ENCODE data around the gene FANCC.

The FANCC gene

DNA sequence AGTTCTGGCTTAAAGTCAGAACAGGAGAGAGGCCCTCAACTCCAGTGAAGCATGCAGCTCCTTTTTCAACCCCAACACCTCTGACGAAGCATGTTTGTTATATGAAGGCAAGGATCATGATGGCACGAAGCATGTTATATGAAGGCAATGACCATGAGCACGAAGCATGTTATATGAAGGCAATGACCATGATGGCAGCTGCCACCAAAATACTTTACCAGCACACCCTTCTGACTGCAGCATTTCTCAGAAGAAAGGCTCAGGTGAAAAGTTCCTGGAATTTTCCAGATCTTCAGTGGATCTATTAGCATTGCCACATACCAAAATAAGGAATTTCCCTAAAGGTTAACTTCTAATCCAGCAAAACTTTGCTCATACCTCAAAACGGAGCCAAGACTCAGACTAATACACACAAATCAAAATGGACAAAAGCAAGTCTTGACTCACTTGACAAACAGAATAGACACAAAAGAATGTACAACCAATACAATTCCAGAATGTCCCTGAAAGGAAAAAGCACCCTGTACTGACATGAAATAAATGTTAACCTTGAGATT is 217.4 kb downstream of the FANCC start:
- no peak for DNase-seq (ENCODE audit: low spot score)

DNA sequence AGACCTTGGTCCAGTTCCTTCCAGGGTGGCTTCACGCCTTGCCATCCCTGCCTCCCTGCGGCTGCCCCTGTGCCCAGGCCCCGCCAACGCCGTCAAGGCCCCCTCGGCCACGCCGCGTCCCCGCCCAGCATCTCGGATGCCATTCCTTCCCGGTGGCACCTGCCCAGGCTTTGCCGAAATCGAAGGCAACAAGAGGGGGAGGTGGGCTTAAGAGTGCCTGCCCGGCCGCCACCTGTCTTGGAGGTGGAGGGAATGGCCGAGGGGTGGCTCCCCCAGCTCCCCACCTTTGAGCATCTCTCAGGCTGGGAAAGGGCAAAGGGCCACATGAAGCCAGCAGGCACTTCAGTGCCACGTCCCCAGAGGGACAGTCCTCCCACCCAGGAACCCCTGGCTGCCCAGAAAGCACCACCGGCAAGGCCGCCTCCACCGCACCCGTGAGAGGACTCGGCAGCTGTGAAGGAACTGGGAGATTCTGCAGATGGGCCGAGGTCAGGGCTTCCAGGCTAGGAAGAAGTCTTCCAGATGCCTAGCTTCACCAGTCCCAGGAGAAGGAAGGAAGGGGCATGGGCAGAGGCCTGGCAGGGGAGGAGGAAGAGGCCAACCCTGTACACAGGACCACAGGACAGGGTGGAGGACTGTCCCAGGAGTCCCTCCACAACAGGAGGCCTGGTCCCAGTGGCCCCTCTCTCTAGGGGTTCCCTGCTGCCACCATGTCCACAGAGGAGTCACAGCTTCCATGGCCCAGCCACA is 218.0 kb downstream of the FANCC start:
- no peak for DNase-seq (ENCODE audit: low spot score)

DNA sequence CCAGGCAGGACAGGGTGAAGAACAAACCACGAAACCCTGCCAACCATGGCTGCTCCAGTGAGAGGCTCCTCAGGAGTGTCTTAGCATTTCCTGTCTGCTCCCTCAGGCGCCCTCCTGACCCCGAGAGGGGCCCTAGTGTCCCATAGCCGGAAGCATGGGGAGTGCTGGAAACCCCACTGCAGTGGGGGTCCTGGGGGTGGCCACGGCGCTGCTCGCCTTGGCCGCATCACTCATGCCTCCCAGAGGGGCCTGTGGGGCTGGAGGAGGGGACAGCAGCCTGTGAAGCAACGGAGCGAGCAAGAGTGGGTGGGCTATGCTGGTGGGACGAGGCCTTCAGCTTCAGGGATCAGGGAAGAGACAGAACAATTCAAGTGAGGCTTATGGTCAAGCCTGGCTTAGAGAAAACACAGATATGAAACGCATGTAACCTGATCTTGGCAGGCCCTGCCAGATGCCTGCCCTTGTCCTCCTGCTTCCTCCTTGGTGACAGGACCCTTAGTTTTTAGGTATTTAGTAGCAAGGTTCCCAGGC is 219.1 kb downstream of the FANCC start:
- no peak for DNase-seq (ENCODE audit: low spot score)

DNA sequence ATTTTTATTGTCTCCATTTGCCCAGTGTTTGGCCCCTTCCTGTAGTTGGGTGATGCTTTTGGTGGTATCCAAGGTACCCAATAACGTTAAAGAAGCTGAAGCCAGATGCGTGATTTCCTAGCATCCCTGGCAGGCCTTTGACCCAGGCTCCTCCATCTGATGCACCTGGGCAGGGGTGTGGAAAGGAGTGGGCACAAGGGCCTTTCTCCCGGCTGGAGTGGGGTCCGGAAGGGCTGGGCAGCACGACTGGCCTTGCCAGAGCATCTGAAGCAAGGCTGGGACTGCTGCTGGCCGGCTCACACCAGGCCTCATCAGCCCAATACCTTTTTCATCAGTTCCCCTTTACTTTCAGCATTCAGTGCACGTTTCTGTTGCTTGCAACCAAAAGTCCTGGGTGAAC is 220.2 kb downstream of the FANCC start:
- DNase-seq (ENCODE audit: low spot score): no peak

DNA sequence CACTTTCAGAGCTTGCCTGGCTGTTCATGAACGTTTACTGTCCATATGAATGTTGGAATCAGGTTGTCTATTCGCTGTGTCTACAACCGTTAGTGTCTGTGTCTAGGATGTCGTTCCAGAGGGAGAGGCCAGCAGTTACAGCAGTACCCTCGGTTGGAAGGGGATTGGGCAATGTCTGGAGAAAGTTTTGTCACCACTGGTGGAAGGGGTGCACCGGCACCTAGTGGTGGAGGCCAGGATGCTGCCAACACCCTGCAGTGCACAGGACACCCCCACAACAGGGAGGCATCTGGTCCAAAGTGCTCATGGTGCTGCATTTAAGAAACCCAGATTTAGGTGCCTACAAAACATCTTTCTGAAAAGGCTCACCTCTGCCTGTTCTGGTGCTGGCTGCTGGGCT is 220.7 kb downstream of the FANCC start:
- no peak for DNase-seq (ENCODE audit: low spot score)

DNA sequence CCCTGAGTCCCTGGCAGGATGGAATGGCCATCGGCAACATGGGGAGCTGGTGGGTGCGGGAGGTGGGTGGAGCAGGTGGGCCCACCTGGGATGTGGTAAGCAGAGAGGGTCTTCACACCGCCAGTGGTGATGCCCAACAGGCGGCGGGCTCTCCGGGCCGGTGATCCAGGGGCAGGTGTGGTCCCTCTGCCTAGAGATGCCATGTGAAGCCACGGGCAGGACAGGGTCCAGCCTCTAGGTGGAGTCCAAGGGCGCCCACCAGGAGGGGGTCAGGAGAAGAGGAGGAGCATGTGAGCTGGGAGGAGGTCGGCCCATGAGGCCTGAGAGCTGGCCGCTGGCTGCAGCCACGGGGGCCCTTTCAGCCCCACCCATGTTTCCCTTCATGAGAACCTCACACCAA is 221.1 kb downstream of the FANCC start:
- no peak for DNase-seq (ENCODE audit: low spot score)

DNA sequence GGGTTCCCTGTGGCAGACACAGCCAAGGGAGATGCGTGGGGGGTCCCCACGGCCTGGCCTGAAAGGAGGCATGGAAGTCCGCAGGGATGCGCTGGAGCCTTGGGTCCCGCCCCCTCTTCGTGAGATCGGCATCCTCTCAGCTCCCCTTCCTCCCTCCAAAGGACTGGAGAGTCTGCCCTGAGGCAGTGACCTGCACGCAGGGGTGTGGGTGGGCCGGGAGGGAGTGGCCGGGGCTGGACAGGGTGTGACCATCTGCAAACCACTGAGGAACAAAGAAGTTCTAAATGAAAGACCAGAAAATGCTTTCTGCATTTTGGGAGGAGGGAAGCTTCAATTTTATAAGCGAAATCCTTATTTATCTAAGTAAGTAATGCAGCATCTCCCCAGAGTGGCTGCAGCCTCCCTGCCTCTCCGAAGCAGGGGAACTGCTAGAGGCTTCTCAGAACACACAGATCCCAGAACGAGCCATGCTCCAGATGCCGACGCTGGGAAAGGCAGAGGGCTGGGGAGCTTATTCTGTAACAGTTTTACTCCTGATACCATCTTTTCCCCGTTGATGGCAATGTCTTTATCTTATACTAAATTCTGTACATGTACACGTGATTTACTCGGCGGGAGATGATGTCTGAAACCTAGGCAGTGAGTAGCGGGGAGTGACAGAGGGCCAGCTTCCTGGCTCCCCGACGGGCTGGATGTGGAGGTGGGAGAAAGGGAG is 221.7 kb downstream of the FANCC start:
- DNase-seq (ENCODE audit: low spot score): no peak

DNA sequence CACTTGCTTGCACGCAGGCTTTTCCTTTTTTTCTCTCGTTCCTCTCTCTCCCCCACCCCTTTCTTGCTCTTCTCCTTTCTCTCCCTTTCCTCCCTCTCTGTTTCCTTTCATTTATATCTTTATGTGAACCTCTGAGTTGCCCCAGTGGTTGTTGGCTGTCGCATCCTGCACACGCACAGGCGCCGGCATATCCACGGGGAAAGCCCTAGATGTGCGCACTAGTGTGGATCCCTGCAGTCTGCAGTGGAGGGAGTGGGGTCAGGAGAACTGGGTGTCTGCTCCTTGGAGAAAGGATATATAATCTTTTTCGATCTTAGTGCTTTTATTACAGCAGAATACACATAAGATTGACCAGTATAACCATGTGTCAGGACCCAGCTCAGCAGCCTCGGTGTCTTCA is 223.5 kb downstream of the FANCC start:
- DNase-seq (ENCODE audit: low spot score): no peak

DNA sequence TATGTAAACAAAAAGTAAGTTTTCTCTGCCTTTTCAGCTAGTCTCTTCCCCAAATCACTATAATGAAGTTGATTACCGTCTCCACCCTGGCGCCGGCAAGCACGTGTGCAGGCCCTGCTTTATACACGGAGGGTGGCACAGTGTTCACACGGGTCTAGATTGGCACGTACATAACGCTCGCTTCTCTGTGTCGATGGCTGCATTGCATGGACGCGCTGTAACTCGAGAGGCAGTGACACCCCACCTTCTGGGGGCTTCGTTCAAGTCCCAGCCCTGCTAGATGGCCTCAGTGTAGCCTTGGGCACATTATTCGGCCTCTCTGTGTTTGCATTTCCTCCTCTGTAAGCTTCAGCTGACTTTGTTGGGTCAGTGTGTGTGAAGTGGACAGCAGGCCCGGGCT is 223.9 kb downstream of the FANCC start:
- no peak for DNase-seq (ENCODE audit: low spot score)

DNA sequence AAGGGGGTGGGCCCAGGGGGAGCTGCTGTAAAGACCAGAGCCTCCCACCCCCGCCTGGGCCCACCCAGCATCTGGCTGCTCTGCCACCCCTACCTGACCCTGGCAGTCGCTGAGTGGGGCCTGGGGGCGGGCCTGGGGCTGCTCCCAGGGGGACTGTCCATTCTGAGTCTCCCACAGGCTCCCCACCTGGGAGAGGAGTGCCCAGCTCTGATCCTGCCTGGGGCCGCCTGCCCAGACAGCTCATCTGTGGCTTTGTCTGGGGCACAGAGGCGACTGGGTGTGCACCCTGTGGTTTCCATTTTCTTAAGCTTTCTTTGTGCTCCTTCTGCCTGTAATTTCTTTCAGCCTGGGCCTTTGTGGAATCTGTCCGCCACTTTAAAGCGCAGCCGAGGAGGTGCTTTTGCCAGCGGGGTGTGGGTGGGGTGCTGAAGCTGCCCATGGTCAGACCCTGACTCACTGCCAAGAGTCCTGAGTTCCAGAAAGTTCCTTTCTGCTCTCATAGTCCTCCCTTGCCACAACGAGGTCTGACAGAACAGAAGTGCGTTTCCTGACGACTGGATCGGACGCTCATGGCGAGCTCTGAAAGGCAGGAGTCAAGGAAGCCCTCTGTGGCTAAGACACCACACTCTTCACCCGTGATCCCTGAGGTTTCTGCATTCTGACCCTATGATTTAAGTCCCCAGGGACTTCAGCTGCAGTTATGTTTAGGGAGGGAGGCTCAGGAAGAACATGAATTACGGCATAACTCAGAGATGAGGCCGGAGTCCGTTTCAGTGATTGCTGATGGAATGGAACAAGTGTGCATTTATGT is 225.0 kb downstream of the FANCC start:
- no peak for DNase-seq (ENCODE audit: low spot score)

DNA sequence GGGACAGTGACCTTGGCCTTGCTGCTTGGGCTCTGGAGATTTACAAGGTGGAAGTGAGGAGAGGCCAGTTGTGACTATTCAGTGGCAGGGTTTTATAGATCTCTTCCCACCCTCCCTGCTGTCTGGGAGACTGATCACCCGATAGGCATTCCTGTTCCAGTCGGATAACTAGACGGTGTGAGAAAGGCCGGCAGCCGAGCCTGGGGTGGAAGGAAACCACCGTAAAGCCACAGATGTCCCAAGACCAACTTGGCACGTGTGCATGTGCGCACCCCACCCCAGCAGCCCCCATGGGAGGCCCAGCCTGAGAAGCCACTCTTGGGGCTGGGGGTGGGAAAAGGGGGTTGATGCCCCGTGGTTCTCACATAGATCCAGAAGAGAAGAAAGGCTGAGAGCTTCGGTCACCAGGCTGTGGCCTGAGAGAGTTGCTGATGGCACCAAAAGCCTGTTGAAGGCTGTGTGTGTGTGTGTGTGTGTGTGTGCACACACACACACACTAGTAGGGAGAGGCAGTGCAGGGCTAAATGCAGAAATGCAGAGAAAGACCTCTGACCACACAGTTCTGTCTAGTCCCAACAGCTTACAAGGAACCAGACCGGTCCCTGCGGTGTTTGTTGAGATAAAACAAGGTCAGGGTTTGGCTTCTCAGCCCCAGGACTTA is 225.8 kb downstream of the FANCC start:
- DNase-seq (ENCODE audit: low spot score): no peak

DNA sequence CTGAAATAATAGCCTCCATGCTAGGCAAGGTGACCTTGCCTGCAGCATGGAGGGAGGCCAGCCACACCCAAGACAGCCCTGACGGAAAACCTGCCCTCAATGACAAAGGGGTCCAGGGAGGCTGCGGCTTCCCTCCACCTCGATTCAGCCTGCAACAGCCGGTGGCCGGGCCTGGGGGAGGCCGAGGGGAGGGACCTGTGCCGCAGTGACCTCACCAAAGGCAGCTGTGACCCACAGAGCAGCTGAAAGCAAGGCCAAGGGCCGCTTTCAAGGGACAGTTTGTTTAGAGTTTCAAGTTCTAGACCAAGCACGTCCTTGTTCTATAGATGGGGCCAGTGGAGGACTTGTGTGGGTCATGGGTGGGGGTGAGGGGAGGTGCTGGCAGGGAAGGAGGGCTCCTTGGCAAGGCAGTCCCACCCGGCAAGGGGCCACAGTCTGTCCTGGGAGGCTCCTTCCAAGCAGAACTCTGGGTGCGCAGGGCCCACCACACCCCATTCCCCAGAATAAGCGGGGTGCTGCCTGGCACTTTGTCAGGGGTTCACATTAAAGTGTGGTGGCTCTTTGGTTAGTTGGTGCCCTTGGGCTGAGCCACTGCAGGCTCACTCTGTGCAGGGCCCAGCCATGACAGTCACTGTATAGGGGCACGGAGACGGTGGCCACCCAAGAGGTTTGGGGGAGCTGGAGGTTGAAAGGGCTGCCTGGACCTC is 226.5 kb downstream of the FANCC start:
- DNase-seq (ENCODE audit: low spot score): no peak

DNA sequence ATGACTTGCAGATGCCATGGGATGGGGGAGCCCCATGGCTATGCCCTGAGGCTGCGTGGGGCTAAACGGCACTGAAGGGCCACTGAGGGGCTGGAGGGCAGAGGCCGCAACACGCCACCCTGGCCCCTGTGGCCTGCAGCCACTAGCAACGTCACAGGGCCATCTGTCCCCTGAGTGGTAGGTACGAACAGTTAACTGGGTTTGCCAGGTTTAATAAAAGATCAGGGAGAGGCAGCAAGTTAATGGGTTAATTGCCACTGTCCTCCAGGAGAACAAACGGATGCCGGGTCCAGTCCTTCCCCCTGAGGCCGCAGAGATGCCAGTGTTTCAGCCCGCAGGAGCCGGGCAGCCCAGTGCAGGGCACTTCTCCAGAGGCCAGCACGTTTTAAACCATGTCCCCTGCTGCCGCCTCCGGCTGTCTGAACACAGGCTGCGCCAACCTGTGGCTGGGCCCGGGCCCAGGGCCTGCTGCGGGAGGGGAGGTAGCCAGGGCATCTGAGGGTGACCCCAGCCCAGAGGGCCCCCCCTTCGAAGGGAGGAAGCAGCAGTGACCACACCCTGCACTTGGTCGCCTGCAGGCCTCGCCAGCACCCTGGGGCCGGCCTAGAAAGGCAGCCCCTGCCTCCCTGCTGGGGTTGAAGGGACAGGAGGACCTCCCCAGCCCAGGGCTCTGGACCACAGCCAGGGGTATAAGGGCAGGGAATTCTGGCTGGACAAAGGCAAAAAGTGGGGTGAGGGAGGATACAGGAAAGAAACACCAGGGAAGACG is 227.3 kb downstream of the FANCC start:
- no peak for DNase-seq (ENCODE audit: low spot score)

DNA sequence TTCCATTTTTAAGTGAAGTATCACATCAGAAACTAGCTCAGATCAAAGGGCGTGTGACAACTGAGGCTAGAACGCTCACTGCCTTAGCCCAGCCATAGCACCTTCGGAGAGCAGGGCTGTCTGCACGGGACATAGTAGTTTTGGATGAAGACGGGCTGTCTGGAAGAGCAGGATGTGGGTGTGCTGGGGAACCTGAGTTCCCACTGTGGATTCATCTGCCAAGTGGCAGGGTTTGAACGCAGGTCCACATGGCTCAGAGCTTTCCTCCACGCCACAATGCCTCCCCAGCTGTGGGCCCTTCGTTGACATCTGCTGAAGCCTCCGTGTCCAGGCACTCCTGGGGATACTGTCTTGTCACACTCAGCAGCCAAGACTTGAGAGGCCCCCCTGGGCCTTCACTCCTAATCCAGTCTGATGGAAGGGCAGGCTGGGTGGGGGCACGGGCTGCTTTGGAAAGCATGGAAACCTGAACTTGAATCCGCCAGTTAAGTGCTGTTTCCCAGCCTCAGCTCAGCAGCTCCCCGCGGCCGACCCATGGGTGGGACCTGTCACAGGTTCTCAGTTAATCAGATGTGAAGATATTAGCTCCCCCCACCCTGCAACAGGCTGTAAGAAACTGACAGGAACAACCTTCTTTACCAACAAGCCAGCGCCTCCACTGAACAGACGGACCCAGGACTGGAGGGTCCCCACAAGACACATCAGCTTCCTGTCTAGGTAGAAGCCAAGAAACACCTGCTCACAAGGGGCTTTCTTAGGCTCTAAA is 228.1 kb downstream of the FANCC start:
- no peak for DNase-seq (ENCODE audit: low spot score)

DNA sequence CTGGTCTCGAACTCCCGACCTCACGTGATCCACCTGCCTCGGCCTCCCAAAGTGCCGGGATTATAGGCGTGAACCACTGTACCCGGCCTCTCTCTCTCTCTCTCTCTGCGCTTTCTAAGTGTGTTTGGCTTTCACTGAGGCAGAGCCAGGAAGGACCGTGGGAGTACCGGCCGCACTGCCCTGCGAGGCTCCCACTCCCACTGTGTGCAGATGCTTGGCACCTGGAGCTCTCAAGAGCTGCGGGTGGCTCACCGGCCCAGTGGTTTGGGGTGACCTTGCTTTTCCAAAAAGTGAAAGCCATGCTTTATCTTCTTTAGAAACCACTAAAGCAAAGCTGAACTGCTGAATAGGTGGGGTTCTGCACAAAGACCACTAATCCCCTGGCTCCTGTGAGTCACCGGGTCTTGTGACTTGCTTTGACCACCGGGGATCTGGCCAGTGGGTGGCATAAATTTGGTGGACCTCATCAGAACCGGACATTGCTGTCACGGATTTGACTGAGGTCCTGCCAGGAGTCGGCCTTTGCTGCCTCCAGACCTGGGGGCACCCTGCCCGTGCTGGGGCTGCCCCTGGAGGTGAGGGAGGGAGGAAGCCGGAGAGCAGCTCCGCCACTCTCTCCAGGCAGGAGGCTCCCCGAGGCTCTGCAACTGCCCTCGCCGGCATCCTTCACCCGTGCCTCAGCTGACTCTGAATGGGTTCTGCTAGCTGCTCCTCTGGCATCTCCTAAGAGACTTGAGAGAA is 228.9 kb downstream of the FANCC start:
- DNase-seq (ENCODE audit: low spot score): no peak

DNA sequence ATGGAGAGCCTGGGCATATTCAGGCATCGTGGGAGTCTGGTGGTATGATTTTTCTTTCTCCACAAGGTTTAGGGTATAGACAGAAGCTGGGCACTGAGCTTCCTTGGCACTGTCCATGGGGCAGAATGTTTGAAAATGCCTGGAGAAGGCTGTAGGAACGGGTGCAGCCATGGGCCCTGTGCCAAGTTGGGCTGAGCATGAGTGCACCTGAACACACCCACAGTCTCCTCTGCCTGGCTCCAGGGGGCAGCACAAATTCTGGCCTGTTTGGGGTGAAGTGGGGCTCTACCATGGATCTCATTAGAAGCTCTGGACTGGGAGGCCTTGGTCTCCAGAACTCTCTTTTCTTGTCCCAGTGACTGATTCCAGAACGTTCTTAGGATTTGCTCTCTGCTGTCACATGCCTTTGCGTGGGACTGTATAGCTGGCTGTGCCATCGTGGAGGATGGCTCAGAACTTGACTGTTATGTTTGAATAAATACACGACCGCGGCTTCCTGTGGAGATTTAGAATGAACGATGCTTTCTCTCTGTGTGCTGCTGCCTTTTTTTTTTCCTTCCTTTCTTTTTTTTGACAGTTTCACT is 229.8 kb downstream of the FANCC start:
- DNase-seq (ENCODE audit: low spot score): no peak

DNA sequence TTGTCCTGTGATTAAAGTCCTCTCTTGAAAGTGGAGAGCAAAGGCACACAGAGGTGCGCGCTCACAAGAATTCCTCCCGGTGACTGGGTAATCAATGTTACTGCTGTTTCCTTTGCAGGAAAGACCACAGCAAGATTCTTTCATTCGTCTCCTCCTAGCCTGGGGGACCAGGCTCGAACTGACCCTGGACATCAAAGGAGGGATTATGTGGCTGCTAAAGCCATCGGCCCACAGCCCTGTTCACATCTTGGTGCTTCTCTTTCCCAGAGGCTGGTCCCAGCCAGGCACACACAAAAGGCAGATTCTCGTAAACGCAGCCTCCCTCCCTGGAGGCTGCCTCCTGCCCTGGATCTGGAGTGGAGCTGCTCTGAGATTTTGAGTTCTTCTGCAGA is 230.9 kb downstream of the FANCC start:
- DNase-seq (ENCODE audit: low spot score): no peak

DNA sequence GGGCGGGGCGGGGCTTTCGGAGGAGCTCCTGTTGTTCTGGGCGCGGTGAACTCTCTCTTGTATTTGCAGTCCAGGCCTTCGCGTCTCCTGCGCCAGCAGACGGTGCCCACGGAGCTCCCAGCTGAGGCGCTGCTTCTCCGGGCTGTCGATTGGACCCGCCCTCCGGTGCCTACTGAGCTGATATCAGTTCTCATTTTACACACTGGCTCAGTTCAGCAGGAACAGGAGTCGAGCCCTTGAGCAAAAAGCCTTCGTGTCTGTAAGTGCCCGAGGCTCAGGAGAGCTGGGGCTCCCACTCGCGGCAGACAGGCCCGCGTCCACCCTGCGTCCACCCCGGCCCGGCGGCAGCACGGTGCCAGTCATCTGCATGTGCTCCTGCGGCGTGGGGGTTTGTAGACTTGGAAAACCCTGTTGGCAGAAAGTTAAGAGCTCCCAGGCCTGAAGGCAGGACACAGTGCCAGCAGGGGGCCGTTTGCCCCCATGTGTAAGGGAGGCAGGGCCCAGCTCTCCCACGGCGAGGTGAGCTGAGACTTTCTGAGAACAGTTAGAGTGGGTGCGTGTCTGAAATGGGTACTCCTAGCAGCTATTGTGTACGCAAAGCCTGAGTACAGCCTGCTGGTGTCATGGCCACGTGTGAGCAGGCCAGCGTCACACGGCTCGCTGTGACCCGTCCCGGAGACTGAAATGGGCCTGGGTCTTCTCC is 231.5 kb downstream of the FANCC start:
- no peak for DNase-seq (ENCODE audit: low spot score)

Measured in putamen (tissue), 1 donor.